Stimulated activated CD8-positive, alpha-beta memory T cell treated with anti-CD3 and anti-CD28 coated beads, Interleukin-7, amount 100 ng/mL, for 24 hours (primary cell): ENCODE results near the gene SLC7A11.

Experiments used
- DNase-seq: peaks from one replicate; pipeline ENCODE4 v3.0.0-alpha.2; 2020; ENCODE audit warnings: low read depth

SLC7A11 gene

GRCh38 chr4:138242076-138242833 lies at the start of gene SLC7A11:
Gene SLC7A11 (minus strand): TSS chr4:138242349. CDS start chr4:138242069, 280 bp downstream.
- DNase-seq = peak; percentile 2

GRCh38 chr4:138291431-138291830 lies 49.3 kb upstream of the SLC7A11 start:
- no peak for DNase-seq

- no peak for DNase-seq
Measured at GRCh38 chr4:138290805-138291204, 48.7 kb upstream of the SLC7A11 start.

GRCh38 chr4:138279286-138279685 lies 37.1 kb upstream of the SLC7A11 start:
- no peak for DNase-seq

GRCh38 chr4:138277133-138277532 lies 35.0 kb upstream of the SLC7A11 start:
- DNase-seq = no peak

GRCh38 chr4:138275963-138276621 lies 33.9 kb upstream of the SLC7A11 start:
- no peak for DNase-seq

GRCh38 chr4:138275216-138275615 lies 33.1 kb upstream of the SLC7A11 start:
- no peak for DNase-seq

GRCh38 chr4:138269175-138269574 lies 27.0 kb upstream of the SLC7A11 start:
- DNase-seq = no peak

GRCh38 chr4:138267835-138268234 lies 25.7 kb upstream of the SLC7A11 start:
- DNase-seq = no peak

- no peak for DNase-seq
Measured at GRCh38 chr4:138266948-138267347, 24.8 kb upstream of the SLC7A11 start.

GRCh38 chr4:138263247-138263816 lies 21.2 kb upstream of the SLC7A11 start:
- no peak for DNase-seq

GRCh38 chr4:138262469-138262868 lies 20.3 kb upstream of the SLC7A11 start:
- no peak for DNase-seq

GRCh38 chr4:138262030-138262429 lies 19.9 kb upstream of the SLC7A11 start:
- no peak for DNase-seq

- DNase-seq = no peak
Measured at GRCh38 chr4:138259824-138260223, 17.7 kb upstream of the SLC7A11 start.

- no peak for DNase-seq
Measured at GRCh38 chr4:138259271-138259670, 17.1 kb upstream of the SLC7A11 start.

GRCh38 chr4:138256608-138257007 lies 14.5 kb upstream of the SLC7A11 start:
- DNase-seq = no peak

GRCh38 chr4:138255917-138256597 lies 13.9 kb upstream of the SLC7A11 start:
- DNase-seq = no peak

GRCh38 chr4:138252551-138252950 lies 10.4 kb upstream of the SLC7A11 start:
- no peak for DNase-seq

GRCh38 chr4:138251938-138252337 lies 9.8 kb upstream of the SLC7A11 start:
- no peak for DNase-seq

GRCh38 chr4:138249132-138249531 lies 7.0 kb upstream of the SLC7A11 start:
- no peak for DNase-seq

GRCh38 chr4:138248058-138248457 lies 5.9 kb upstream of the SLC7A11 start:
- DNase-seq = no peak

- DNase-seq = no peak
Measured at GRCh38 chr4:138247643-138248042, 5.5 kb upstream of the SLC7A11 start.

- DNase-seq = no peak
Measured at GRCh38 chr4:138243369-138243768, 1.2 kb upstream of the SLC7A11 start.
